Measurements from ENCODE around the gene PIK3R5.

The PIK3R5 gene

DNA sequence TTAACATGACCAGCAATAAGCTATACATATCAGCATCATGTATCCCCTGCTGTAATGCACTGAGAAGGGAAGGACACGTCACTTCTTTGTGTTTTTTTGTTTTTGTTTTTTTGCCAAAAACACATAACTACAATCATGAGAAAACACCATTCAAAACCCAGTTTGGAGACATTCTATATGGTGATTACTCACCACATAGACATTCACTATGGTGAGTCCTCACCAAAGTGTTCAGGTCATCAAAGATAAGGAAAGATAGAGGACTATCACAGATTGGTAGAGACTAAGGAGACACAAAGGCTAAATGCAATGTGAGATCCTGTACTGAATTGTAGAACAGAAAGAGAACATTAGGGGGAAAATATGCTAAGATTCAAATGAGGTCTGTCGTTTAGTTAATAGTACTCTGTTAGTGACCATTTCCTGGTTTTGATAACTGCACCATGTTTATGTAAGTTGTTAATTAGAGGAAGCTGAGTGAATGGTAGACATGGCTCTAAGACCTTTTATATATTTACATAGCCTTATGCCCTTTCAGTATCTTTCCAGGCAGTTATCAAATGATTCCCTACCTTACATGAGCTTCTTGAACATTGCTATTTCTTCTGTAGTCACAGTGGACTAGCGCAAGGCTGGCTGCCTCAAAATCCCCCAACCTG, 46.6 kb downstream of the PIK3R5 start:
- in situ Hi-C loops (cut with HindIII; ENCODE audit: low pct_ligation_motif_present, low sequenced_read_pairs), result no loop called here
- Histone ChIP-seq H3K4me3 (ENCODE audit: low read depth, low read length) (no peak overlapping the region), H3K27ac (peak overlapping the region; percentile 25), H3K27me3 (replicated peaks) (no peaks in the 10 kb centered on the region), H3K36me3 (replicated peaks) (no peaks in the 10 kb centered on the region)
- TF ChIP-seq, protein P1, sequence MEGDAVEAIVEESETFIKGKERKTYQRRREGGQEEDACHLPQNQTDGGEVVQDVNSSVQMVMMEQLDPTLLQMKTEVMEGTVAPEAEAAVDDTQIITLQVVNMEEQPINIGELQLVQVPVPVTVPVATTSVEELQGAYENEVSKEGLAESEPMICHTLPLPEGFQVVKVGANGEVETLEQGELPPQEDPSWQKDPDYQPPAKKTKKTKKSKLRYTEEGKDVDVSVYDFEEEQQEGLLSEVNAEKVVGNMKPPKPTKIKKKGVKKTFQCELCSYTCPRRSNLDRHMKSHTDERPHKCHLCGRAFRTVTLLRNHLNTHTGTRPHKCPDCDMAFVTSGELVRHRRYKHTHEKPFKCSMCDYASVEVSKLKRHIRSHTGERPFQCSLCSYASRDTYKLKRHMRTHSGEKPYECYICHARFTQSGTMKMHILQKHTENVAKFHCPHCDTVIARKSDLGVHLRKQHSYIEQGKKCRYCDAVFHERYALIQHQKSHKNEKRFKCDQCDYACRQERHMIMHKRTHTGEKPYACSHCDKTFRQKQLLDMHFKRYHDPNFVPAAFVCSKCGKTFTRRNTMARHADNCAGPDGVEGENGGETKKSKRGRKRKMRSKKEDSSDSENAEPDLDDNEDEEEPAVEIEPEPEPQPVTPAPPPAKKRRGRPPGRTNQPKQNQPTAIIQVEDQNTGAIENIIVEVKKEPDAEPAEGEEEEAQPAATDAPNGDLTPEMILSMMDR (IDR thresholded peaks at IDR 0.05; ENCODE audit: low read depth, low read length, missing control alignments), result no peak
- DNase-seq, result peak; percentile 34

DNA sequence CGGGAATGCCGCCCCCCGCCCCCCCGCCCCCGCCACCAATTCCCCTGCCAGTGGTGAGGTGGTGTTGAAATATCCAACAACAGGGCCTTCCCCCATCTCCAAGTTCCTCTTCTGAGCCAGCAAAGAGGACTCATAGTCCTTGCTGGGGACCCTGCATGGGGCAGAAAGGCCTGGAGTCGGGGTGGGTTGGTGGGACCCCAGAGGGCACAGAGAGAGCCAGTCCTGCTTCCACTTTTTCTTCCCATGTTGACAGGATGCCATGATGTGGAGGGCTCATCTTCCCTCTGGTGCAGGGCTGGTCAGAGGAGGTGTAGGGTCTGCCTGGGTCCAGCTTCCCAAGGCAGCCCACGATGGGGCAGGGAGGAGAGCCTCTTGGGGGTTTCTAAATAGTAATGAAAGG, 49.0 kb downstream of the PIK3R5 start:
- TF ChIP-seq, protein P1 (IDR thresholded peaks at IDR 0.05; ENCODE audit: low read depth, low read length, missing control alignments), result no peak
- Histone ChIP-seq H3K27me3 (replicated peaks) (no peaks in the 10 kb centered on the region), H3K36me3 (replicated peaks) (no peaks in the 10 kb centered on the region), H3K4me3 (ENCODE audit: low read depth, low read length) (no peak overlapping the region), H3K27ac (no peak overlapping the region)
- DNase-seq, result no peak
- in situ Hi-C loops (cut with HindIII; ENCODE audit: low pct_ligation_motif_present, low sequenced_read_pairs), result no loop called here

DNA sequence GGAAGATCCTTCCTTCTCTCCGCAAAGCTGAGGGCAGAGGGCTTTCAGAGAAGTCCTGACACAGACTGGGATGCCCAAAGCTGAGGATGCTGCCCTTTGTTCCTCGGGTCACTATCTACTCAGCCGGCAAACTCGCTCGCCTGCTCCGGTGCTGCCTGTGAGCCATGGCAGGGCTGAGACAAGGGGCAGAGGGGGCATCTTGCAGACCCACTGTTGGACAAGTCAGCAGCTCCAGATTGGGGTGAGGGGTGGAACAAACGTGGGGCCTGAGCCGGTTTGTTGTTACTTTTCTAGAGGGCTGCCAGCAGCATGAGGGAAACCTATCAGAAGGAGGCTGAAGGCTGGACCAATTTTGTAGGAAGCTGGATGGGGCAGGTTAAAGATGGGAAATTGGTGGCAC, 51.0 kb downstream of the PIK3R5 start:
- DNase-seq, result no peak
- TF ChIP-seq, protein P1 (IDR thresholded peaks at IDR 0.05; ENCODE audit: low read depth, low read length, missing control alignments), result no peak
- Histone ChIP-seq H3K36me3 (replicated peaks) (no peaks in the 10 kb centered on the region), H3K27ac (no peak overlapping the region), H3K4me3 (ENCODE audit: low read depth, low read length) (no peak overlapping the region), H3K27me3 (replicated peaks) (no peaks in the 10 kb centered on the region)
- in situ Hi-C loops (cut with HindIII; ENCODE audit: low pct_ligation_motif_present, low sequenced_read_pairs), result no loop called here

DNA sequence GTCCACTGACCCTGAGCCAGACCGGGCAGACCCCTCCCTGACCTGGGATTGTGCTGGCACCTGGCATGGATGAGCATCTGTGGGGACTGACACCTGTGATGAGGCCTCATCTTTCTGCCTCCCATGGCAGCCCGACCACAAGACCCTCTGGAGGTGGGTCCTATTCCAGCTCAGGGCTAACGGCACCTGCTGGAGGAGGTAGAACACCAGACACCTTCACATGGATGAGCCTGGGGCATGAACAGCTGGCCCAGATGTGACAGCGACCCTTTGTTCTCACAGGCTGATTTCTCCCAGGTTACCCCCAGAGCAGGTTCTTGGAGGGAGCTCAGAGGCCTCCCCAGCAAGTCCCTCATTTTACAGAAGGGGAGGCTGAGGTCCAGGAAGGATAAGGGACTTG, 51.6 kb downstream of the PIK3R5 start:
- in situ Hi-C loops (cut with HindIII; ENCODE audit: low pct_ligation_motif_present, low sequenced_read_pairs), result no loop called here
- H3K27me3 ChIP-seq (replicated peaks), result no peaks in the 10 kb centered on the region
- TF ChIP-seq, protein P1 (IDR thresholded peaks at IDR 0.05; ENCODE audit: low read depth, low read length, missing control alignments), result no peak
- no peak overlapping the region for H3K4me3 ChIP-seq (ENCODE audit: low read depth, low read length)
- H3K36me3 ChIP-seq (replicated peaks), result no peaks in the 10 kb centered on the region
- H3K27ac ChIP-seq, result no peak overlapping the region
- no peak for DNase-seq

DNA sequence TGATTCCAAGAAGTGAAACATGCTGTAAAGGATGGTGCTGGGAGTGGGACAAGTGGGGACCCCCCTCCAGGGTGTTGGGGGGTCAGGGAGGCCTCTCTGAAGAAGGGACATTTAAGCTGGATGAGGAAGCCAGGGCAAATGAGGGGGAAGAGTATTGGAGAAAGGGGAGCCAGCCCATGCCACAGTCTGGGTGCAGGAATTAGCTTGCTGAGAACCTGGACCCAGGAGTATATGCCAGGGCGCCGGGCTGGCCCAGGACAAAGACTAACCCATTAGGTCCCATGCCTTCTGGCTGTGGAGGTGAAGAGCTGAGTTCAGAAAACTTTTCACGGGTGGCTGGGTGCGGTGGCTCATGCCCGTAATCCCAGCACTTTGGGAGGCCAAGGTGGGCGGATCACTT, 52.4 kb downstream of the PIK3R5 start:
- H3K4me3 ChIP-seq (ENCODE audit: low read depth, low read length), result no peak overlapping the region
- no peaks in the 10 kb centered on the region for H3K36me3 ChIP-seq (replicated peaks)
- in situ Hi-C loops (cut with HindIII; ENCODE audit: low pct_ligation_motif_present, low sequenced_read_pairs), result no loop called here
- TF ChIP-seq, protein P1 (IDR thresholded peaks at IDR 0.05; ENCODE audit: low read depth, low read length, missing control alignments), result no peak
- H3K27me3 ChIP-seq (replicated peaks), result no peaks in the 10 kb centered on the region
- H3K27ac ChIP-seq, result no peak overlapping the region
- DNase-seq, result no peak
